Panc1 (cell line): Measurements from ENCODE around the gene MEX3C. TPM values are rescaled to one million over a fixed set of nuclear protein-coding genes. Genes with fewer than 3 reads are reported as not detected.

Source experiments
- ATAC-seq: fragments of 200-7000 bp; cut with Tn5 transposase; 2 replicates; pipeline ENCODE4 v1.9.1; 2020; ENCODE audit warnings: mild to moderate bottlenecking, moderate library complexity
- BruUV-seq: library from RNA; stranded (reverse); fragments of 400-500 nt; replicated peaks from 2 replicates; lab custom pipeline; 2021; lab: Mats Ljungman, UMichigan
- CTCF ChIA-PET: fragments of 300-600 bp; sonication (Branson Sonifier 250); formaldehyde crosslinking; loops from one replicate; lab custom pipeline; 2022; ENCODE audit warnings: antibody characterized with exemption; lab: Charles Lee
- POLR2A ChIA-PET: fragments of 300-600 bp; sonication (Branson Sonifier 250); formaldehyde crosslinking; loops from one replicate; lab custom pipeline; 2022; ENCODE audit warnings: antibody characterized with exemption; lab: Charles Lee
- DNase-seq: peaks from one replicate; pipeline ENCODE4 v3.0.0-alpha.2; 2010; ENCODE audit warnings: low read depth, low spot score
- H3K27ac ChIP-seq: 2 replicates; pipeline ENCODE4 v1.5.1; 2011; ENCODE audit warnings: mild to moderate bottlenecking, low read length, inconsistent platforms
- H3K27me3 ChIP-seq: fragments of 200-500 bp; sonication (Bioruptor generic); 2 replicates; pipeline ENCODE4 v1.6.0; 2014; ENCODE audit warnings: low read length, inconsistent platforms; ENCODE audit not compliant: control insufficient read depth, insufficient read depth
- H3K36me3 ChIP-seq: fragments of 200-500 bp; sonication (Bioruptor generic); 2 replicates; pipeline ENCODE4 v1.5.1; 2014; ENCODE audit warnings: inconsistent platforms, mild to moderate bottlenecking, low read length, moderate library complexity; ENCODE audit not compliant: control insufficient read depth, insufficient read depth
- H3K4me1 ChIP-seq: 2 replicates; pipeline ENCODE4 v1.5.1; 2011; ENCODE audit warnings: inconsistent platforms, mild to moderate bottlenecking, low read length, moderate library complexity; ENCODE audit not compliant: control insufficient read depth, insufficient read depth
- H3K4me3 ChIP-seq, 2 experiments: 2 replicates each; pipeline ENCODE4 v1.5.1; 2011 to 2012; ENCODE audit warnings: low read depth in 2 of 2, low read length in 2 of 2, mild to moderate bottlenecking in 2 of 2, inconsistent platforms in 1 of 2, moderate library complexity in 1 of 2
- H3K9me3 ChIP-seq: fragments of 200-500 bp; sonication (Bioruptor generic); 2 replicates; pipeline ENCODE4 v1.5.1; 2014; ENCODE audit warnings: low read depth, mild to moderate bottlenecking, inconsistent platforms, low read length, moderate library complexity; ENCODE audit not compliant: control insufficient read depth, insufficient read depth
- POLR2AphosphoS5 ChIP-seq: IDR thresholded peaks from 2 replicates; pipeline ENCODE4 v1.6.1; 2012; ENCODE audit warnings: mild to moderate bottlenecking, low read depth, low read length, moderate library complexity
- REST ChIP-seq, 2 experiments: IDR thresholded peaks; 2 replicates each; pipeline ENCODE4 v1.6.1; 2011 to 2012; ENCODE audit warnings: low read depth in 2 of 2, control low read depth in 1 of 2, low read length in 1 of 2, mild to moderate bottlenecking in 1 of 2, moderate library complexity in 1 of 2; ENCODE audit not compliant: insufficient read depth in 1 of 2
- SIN3A ChIP-seq: IDR thresholded peaks from 2 replicates; pipeline ENCODE4 v1.6.1; 2012; ENCODE audit warnings: low read depth, mild to moderate bottlenecking, low read length, moderate library complexity, borderline replicate concordance; ENCODE audit not compliant: insufficient read depth
- TCF7L2 ChIP-seq: IDR thresholded peaks from 2 replicates; pipeline ENCODE4 v1.6.1; 2011; ENCODE audit warnings: mild to moderate bottlenecking, low read depth, low read length, inconsistent platforms
- in situ Hi-C: cut with HindIII; loops from 2 replicates; pipeline ENCODE4 v1.10.0; 2016; ENCODE audit warnings: low sequenced_read_pairs, low pct_unique_long_range_greater_than_20kb
- intact Hi-C: fragments of 100-400 bp; cut with micrococcal nuclease; formaldehyde crosslinking; loops from one replicate; pipeline ENCODE4 v1.10.0; 2022; ENCODE audit not compliant: unreplicated experiment
- total RNA-seq: library from RNA; stranded (reverse); gene quantifications from one replicate; pipeline ENCODE4 v1.2.1, GENCODE V29; 2021; ENCODE audit not compliant: unreplicated experiment
- TF ChIP-seq, protein P1 (sequence below): fragments of 450-650 bp; IDR thresholded peaks from 2 replicates; pipeline ENCODE4 v1.5.1; 2017; ENCODE audit warnings: mild to moderate bottlenecking

Gene MEX3C
- total RNA-seq, 1 experiment from 2014 or later = 29.0 TPM

DNA sequence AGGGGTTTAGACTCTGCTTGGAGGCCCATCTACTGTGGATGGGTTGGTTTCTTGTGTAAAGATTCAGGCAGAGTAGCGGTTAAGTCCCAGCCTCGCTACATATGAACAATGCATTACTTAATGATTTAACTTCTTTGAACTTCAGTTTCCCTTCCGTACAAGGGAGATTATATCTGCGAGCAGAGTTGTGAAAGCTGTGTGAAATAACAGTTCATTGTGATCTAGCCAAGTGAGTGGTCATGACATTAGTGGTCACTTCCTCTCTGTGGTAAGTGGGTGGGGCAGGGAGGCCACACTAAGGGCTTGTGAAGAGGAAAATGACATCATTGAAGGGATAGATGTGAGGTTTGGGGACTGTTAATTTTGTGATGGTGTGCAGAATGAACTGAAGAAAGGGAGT is 14.1 kb upstream of the MEX3C start:
- no peaks in the 10 kb centered on the region for H3K9me3 ChIP-seq
- DNase-seq (no peak), ATAC-seq (no peak)
- H3K4me3 ChIP-seq = no peak overlapping the region
- BruUV-seq = no TSS peak
- ChIA-PET CTCF (no interaction called here), POLR2A (no interaction called here)
- TF ChIP-seq, protein P1, sequence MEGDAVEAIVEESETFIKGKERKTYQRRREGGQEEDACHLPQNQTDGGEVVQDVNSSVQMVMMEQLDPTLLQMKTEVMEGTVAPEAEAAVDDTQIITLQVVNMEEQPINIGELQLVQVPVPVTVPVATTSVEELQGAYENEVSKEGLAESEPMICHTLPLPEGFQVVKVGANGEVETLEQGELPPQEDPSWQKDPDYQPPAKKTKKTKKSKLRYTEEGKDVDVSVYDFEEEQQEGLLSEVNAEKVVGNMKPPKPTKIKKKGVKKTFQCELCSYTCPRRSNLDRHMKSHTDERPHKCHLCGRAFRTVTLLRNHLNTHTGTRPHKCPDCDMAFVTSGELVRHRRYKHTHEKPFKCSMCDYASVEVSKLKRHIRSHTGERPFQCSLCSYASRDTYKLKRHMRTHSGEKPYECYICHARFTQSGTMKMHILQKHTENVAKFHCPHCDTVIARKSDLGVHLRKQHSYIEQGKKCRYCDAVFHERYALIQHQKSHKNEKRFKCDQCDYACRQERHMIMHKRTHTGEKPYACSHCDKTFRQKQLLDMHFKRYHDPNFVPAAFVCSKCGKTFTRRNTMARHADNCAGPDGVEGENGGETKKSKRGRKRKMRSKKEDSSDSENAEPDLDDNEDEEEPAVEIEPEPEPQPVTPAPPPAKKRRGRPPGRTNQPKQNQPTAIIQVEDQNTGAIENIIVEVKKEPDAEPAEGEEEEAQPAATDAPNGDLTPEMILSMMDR = no peak
- TF ChIP-seq TCF7L2 (no peak), POLR2AphosphoS5 (no peak), SIN3A (no peak), REST (IDR thresholded peaks at IDR 0.05; ENCODE audit: insufficient read depth in 1 of 2, low read depth in 2 of 2, low read length in 1 of 2) (no peak)
- no peaks in the 10 kb centered on the region for H3K27me3 ChIP-seq
- intact Hi-C loops (no loop called here), in situ Hi-C loops (no loop called here)
- no peak overlapping the region for H3K27ac ChIP-seq
- no peaks in the 10 kb centered on the region for H3K4me1 ChIP-seq
- H3K36me3 ChIP-seq = no peaks in the 10 kb centered on the region

DNA sequence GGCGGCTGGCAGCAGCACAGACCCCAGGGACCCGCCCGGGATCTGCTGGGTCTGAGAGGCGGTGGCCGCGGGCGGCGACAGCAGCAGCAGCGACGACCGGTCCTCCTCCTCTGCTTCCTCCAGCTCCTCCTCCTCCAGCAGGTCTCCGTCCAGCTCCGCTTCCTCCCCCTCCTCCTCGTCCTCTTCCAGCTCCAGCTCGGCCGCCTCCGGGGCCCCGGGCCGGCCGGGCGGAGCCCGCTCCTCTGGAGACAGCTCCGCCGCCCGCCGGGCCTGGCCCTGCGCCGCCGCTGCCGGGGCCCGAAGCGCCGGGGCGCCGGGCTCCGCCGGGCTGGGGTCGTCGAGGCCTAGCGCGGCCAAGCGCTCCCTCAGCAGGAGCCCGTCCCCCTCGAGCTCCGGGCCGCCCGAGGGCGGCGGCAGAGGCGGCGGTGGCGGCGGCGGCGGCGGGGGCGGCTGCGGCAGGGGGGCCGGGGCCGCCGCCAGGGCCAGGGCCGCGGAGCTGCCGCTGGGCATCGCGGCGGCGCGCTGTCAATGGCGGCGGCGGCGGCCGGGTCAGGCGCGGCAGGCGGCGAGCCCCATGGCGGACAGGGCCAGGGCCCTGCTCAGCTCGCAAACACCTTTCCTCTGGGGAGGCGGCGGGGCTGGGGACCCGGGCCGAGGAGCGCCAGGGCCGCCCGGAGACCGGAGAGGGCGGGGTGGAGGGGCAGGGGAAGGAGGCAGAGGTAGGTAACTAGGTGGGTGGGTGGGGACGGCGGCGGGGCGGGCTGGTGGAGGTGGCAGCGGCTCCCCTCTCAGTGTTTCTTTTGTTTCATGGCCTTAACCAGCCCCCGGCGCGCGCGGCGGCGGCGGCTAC is 445 bp downstream of the MEX3C start:
- ChIA-PET CTCF (interaction anchor here (0.6 kb wide), 2 partner anchors 115 to 274 kb away, joined by 4 to 6 read pairs; no protein-coding TSS in a partner anchor), POLR2A (interaction anchor here (0.6 kb wide), 1 partner anchor 296 kb away, joined by 6 read pairs; no protein-coding TSS in a partner anchor)
- ATAC-seq = peak; percentile 87

More for the DNA sequence above, 445 bp downstream of the MEX3C start:
- in situ Hi-C loops (no loop called here), intact Hi-C loops (no loop called here)
- no TSS peak for BruUV-seq
- H3K4me1 ChIP-seq = peaks cover 12% of the 10 kb centered on the region
- no peaks in the 10 kb centered on the region; the same call in 1 of the 2 replicates for H3K36me3 ChIP-seq
- H3K4me3 ChIP-seq = peak overlapping the region; percentile 77 to 83
- no peaks in the 10 kb centered on the region for H3K9me3 ChIP-seq
- no peak for DNase-seq
- peak overlapping the region; percentile 70 for H3K27ac ChIP-seq
- H3K27me3 ChIP-seq = no peaks in the 10 kb centered on the region
- TF ChIP-seq POLR2AphosphoS5 = no peak
- TF ChIP-seq, protein P1 = no peak
- TF ChIP-seq REST (IDR thresholded peaks at IDR 0.05; ENCODE audit: insufficient read depth in 1 of 2, low read depth in 2 of 2, low read length in 1 of 2) = no peak
- no peak for TF ChIP-seq SIN3A
- no peak for TF ChIP-seq TCF7L2
